ENCODE measurements around the gene PNPLA6.

DNA sequence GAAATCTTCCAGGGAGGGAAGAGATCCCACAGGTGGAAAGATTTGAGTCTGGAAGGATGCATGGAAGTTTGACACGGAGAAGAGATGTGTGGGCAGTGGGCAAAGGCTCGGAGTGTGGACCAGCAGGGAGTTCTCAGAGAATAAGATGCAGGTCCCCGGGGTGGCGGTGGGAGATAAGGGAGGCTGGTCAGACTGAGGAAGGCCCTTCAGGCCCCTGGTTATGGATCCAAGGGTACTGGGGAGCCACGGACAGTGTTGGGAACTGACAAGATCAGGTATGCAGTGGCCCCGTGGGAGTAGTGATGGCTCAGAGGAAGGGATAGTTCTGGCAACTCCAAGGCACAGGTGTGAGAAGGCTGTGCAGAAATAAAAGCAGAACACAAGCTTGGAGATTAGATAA, 62.7 kb downstream of the PNPLA6 start:
- TF ChIP-seq, protein P1, sequence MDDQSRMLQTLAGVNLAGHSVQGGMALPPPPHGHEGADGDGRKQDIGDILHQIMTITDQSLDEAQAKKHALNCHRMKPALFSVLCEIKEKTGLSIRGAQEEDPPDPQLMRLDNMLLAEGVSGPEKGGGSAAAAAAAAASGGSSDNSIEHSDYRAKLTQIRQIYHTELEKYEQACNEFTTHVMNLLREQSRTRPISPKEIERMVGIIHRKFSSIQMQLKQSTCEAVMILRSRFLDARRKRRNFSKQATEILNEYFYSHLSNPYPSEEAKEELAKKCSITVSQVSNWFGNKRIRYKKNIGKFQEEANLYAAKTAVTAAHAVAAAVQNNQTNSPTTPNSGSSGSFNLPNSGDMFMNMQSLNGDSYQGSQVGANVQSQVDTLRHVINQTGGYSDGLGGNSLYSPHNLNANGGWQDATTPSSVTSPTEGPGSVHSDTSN (IDR thresholded peaks at IDR 0.05; ENCODE audit: insufficient replicate concordance, low read depth, low read length): no peak
- TF ChIP-seq REST (IDR thresholded peaks at IDR 0.05; ENCODE audit: low read depth, low read length) (no peak), SMC3 (IDR thresholded peaks at IDR 0.05; ENCODE audit: borderline replicate concordance, low read length) (no peak), POLR2A (IDR thresholded peaks at IDR 0.05; ENCODE audit: low read depth, low read length) (no peak), E4F1 (IDR thresholded peaks at IDR 0.05; ENCODE audit: borderline replicate concordance, partially characterized antibody) (no peak), NRF1 (conservative IDR thresholded peaks at IDR 0.05; ENCODE audit: low read depth, low read length) (no peak)

Measured in GM12878 (cell line).